Measurements from ENCODE around the gene GFRA3. TPM values are rescaled to one million over a fixed set of nuclear protein-coding genes. Genes with fewer than 3 reads are reported as not detected.
"Not testable (repeated sequence)": the region's sequence is repeated elsewhere in the genome, so short reads cannot be mapped to it uniquely, and the experiment has no call there.

The GFRA3 gene
- total RNA-seq = not detected

DNA sequence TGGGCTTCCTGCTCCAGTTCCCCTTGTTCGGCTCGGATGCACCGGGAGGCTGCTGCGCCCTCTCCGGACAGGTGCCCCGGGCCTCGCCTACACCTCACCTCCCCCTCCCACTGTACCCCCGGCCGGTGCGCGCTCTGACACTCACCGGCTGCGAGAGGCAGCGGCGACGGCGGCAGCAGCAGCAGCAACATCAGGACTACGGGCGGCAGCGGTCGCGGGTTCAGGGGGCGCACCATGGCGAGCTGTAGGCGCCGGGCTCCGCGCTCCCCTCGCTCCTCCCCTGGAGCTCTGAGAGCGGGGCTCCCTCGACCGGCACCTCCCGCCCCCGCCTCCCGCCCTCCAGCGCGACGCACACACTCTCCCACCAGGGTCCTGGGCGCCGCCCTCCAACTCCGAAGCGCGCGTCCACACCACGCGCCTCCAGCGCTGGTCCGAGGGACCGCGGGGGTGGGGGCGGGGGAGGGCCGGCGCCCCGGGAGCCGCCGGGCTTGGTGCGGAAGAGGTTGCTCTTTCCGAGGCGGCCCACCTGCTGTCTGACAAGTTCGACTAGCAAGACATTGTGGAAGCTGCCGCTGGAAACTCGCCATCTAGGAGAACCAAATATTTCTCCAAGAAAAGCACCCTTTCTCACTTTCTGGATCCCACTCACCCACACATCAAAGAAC lies at the start of gene GFRA3:
Gene GFRA3 (minus strand): TSS at position 433 of the 665 bp plus-strand sequence. CDS start 197 bp downstream, at position 236.
- no peak for FAIRE-seq
- peak in 1 of 2 donors; percentile 44 for DNase-seq (ENCODE audit: low spot score in 2 of 2)

- not testable (repeated sequence) for FAIRE-seq; DNase-seq (ENCODE audit: low spot score in 2 of 2)
Observed at GRCh38 chr5:138318211-138318610, 43.8 kb upstream of the GFRA3 start.

GRCh38 chr5:138316355-138316754 lies 41.9 kb upstream of the GFRA3 start:
- no peak for FAIRE-seq

GRCh38 chr5:138315751-138316278 lies 41.4 kb upstream of the GFRA3 start:
- no peak for DNase-seq (ENCODE audit: low spot score in 2 of 2)
- FAIRE-seq = no peak

More at GRCh38 chr5:138316355-138316754, 41.9 kb upstream of the GFRA3 start:
- DNase-seq (ENCODE audit: low spot score in 2 of 2) = no peak

DNA sequence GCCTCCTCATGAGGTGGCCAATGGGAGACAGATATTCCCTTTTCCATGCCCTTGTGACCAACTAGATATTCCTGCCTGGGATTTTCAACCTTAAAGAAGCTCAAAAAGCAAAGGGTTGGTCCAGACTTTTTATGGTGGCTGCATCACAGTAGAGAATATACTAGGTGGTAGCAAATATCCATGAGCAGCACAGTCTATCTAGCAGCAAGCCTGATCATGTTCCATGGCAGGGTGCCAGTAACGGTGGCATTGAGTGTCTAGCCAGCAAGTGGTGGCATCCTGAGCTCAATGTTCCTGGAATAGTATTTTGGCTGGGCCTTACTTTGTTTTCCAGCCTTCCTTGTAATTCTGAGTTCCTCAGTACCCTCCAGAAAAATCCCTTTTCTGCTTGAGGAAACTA lies 31.4 kb upstream of the GFRA3 start:
- DNase-seq (ENCODE audit: low spot score in 2 of 2) (no peak), FAIRE-seq (no peak)

- FAIRE-seq = no peak
Observed at GRCh38 chr5:138303372-138303771, 29.0 kb upstream of the GFRA3 start.

DNA sequence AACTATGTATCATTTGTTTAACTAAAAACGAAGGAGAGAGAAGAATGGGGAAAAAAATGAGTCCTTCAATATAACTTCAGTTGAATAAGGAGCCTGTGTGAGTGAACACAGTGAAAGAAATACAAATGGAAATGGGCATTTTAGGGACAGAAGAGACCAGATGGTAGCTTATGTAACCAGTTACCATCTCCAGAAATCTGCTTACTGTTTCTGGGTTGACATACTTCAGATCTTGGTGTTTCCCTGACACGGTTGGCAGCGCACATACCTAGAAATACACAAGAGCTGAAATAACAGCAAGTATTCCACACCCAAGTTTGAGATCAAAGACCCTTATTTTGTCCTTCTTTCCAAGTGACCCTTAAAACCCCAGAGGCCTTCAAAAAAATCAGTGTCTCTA lies 14.9 kb upstream of the GFRA3 start:
- DNase-seq (ENCODE audit: low spot score in 2 of 2) = no peak
- FAIRE-seq = no peak

More at GRCh38 chr5:138303372-138303771, 29.0 kb upstream of the GFRA3 start:
- no peak for DNase-seq (ENCODE audit: low spot score in 2 of 2)

DNA sequence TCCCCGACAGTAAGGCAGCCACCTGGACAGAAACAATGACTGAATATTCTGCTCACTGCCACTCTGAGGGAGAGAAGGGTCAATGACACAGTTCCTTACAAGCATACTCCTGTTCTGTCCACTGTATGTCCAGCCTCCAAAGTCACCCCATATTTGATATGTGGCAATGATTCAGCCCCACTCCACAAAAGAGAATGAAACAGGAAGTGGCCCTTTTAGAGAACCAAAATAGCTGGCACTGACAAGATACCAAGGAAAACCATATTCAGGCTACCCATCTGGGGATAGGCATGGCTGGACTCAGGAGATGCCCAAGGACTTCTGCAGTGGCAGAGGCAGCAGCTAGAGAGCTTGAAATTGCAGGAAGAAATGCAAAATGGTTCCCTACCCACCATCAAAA lies 12.8 kb upstream of the GFRA3 start:
- no peak for DNase-seq (ENCODE audit: low spot score in 2 of 2)
- no peak for FAIRE-seq

- DNase-seq (ENCODE audit: low spot score in 2 of 2) (peak in 1 of 2 donors; percentile 30), FAIRE-seq (no peak)
Observed at GRCh38 chr5:138282920-138283742, 8.7 kb upstream of the GFRA3 start.

DNA sequence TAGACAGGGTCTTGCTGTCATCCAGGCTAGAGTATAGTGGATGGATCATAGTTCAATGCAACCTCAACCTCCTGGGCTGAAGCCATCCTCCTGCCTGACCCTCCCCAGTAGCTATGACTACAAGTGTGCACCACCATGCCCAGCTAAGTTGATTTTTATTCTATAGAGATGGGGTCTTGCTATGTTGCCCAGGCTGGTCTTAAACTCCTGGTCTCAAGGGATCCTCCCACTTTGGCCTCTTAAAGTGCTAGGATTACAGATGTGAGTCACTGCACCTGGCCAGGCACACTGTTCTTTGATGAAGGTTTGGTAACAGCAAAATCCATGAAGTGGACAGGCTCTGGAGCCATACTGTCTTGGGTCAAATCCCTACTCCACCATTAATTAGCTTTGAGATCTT lies 6.5 kb upstream of the GFRA3 start:
- FAIRE-seq = no peak

GRCh38 chr5:138276402-138277054 lies 2.1 kb upstream of the GFRA3 start:
- FAIRE-seq (no peak), DNase-seq (ENCODE audit: low spot score in 2 of 2) (no peak)

More for the DNA sequence above, 6.5 kb upstream of the GFRA3 start:
- DNase-seq (ENCODE audit: low spot score in 2 of 2) = no peak

DNA sequence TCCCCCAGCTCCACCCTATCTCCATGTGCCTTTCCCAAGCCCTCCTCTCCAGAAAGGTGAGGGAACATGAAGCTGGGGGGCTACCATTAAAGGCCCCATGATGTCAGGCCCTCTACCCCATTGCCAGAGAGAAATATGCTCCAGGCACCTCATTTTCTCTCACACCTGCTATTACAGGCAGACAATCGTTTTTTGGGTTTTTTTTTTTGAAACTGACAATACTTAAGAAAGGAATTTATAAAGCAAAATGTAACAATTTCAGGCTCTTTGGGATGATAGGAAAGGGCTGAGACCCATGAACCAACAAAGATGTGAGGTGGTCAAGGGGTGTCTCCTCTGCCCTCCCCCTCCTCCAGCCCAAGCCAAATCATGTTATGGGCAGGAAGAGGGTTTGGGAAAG lies 1.5 kb upstream of the GFRA3 start:
- FAIRE-seq (no peak), DNase-seq (ENCODE audit: low spot score in 2 of 2) (no peak)

GRCh38 chr5:138275379-138275782 lies 960 bp upstream of the GFRA3 start:
- DNase-seq (ENCODE audit: low spot score in 2 of 2) (no peak), FAIRE-seq (no peak)

DNA sequence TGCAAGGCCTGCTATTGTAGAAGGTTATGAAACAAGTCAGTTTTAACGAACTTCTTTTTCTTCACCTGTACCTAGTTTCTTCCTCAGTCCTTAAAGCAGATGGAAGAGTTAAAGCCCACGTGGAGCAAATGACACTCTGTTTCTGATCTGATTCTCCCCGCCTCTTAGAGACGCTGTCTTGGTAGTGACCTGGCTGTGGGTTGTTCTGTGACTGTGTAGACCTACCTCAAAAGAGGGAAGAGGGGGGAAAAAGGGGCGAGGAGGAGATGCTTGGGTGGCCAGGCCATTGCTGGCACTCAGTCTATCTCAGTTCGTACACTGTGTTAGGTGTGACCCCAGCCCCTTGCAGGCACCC lies 610 bp downstream of the GFRA3 start:
- DNase-seq (ENCODE audit: low spot score in 2 of 2) (no peak), FAIRE-seq (no peak)

- no peak for DNase-seq (ENCODE audit: low spot score in 2 of 2)
- no peak for FAIRE-seq
Observed at GRCh38 chr5:138272681-138273080, 1.7 kb downstream of the GFRA3 start.

DNA sequence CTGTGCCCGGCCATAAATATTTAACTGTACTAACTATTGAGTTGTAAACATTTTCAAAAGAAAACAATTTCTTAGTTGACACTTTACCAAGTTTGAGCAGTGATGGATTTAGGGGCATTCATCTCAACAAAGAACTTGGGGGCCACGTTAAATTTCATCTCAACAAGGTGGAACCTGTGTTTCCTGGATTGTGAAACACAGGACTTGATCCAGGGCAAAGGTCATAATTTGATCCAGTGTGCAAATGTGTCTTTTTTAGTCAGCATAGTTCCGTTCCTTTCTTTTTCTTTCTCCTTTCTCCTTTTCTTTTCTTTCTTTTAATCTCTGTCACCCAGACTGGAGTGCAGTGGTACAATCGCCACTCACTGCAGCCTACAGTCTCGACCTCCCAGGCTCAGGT lies 3.1 kb downstream of the GFRA3 start:
- no peak for FAIRE-seq

DNA sequence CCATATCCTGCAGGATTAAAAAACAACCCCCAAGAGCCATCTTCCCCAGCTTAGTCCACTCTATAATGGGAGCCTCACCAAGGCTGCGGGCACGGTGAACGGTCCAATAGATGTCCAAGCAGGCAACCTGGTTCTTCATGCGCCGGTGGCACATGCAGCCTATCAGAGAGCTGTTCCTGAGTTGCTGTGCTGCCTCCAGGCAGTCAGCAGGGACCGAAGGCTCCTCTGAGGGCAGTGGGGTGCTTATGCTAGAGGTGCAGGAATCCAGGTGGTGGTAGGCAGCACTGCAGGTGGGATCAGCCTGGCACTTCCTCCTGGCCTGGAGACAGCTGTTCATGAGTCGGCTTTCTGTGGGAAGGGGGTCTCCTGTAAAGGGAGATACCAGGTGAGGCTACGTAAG lies 10.2 kb downstream of the GFRA3 start:
- DNase-seq (ENCODE audit: low spot score in 2 of 2) (no peak), FAIRE-seq (no peak)

More for the DNA sequence above, 3.1 kb downstream of the GFRA3 start:
- DNase-seq (ENCODE audit: low spot score in 2 of 2) = no peak

DNA sequence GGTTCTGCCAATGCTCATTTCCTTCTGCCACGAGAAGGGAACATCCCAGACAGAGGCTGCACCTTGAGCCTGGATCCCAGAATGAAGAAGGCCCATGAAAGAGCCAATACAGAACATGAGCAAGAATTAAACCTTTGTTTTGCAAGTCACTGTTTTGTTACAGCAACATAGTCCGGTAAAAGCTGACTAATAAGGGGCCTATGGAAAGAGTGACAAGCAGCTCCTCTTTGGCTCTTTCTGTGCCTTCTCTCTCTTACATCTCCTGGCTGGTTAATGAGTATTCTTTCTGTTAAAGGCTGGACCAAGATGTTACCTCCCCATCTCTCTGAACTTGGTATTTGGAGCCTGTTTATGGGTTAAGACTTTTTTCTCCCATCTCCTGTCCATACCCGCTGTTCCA lies 10.8 kb downstream of the GFRA3 start:
- FAIRE-seq (no peak), DNase-seq (ENCODE audit: low spot score in 2 of 2) (no peak)

DNA sequence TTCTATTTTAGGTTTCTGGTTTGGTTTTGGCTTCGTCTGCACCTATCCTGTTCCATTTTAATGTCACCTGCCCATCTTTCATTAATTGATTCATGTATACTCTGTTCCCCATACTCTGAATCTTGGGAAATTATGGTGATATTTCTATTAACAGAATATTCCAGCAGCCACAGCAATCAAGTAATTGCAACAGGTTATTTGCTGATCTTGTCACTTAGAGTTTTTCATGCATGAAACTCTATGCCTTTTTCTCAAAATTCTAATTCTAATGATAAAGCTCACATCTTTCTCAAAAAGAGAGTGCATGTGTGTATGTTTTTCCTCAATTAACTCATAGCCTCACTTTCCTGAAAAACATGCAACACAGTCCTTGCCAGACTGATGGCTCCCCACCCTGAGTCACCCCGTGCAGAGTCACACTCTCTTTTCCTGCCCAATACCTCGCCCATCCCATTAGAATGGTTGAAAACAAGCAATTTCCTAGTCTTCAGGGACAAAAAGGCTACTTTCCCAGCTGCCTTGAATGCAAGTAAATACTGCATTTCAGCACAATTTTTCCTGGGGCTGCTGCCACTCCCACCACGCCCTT lies 15.6 kb downstream of the GFRA3 start:
- FAIRE-seq (no peak), DNase-seq (ENCODE audit: low spot score in 2 of 2) (no peak)

DNA sequence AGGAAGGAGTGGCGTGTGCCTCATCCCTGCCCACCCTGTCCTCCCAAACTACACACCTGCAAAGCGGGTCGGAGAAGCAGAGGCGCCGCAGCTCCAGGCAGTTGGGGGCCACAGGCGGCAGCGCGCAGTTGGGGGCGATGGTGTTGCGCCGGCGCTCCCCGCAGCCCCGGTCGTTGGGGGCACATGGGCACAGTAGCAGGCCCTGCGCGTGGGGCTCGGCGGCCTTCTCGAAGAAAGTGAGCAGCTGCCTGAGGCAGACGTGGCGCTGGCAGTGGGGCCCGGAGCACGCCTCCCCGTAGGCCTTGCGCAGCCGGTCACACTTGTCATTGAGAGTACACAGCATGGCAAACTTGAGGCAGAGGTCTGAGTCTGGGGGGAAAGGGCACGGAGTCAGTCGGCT lies 16.8 kb downstream of the GFRA3 start:
- no peak for FAIRE-seq
- no peak for DNase-seq (ENCODE audit: low spot score in 2 of 2)

DNA sequence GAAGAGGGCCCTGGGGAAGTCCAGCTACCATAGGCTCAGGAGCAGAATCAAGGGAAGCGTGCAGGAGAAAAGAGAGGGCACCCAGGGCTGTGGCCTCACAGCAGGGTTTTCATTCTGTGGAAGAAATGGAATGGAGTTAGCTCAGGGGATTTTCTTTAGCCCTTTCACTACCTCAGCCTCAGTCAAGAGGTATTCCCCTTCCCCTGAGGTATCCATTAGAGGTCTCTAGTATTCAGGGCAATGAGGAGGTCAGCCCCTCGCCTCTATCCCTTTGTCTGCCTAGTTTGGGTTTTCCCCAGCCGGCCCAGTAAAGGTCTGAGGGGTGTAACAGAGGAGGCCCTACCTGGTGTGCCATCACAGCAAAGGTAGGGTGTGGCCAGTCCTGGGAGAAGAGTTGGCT lies 21.5 kb downstream of the GFRA3 start:
- DNase-seq (ENCODE audit: low spot score in 2 of 2) (no peak), FAIRE-seq (no peak)

All from frontal cortex (tissue), 4 donors.